ENCODE data around the gene RAB26.
A peak's percentile ranks its signal among the peaks of the same experiment; 100 is the strongest.

RAB26 gene

DNA sequence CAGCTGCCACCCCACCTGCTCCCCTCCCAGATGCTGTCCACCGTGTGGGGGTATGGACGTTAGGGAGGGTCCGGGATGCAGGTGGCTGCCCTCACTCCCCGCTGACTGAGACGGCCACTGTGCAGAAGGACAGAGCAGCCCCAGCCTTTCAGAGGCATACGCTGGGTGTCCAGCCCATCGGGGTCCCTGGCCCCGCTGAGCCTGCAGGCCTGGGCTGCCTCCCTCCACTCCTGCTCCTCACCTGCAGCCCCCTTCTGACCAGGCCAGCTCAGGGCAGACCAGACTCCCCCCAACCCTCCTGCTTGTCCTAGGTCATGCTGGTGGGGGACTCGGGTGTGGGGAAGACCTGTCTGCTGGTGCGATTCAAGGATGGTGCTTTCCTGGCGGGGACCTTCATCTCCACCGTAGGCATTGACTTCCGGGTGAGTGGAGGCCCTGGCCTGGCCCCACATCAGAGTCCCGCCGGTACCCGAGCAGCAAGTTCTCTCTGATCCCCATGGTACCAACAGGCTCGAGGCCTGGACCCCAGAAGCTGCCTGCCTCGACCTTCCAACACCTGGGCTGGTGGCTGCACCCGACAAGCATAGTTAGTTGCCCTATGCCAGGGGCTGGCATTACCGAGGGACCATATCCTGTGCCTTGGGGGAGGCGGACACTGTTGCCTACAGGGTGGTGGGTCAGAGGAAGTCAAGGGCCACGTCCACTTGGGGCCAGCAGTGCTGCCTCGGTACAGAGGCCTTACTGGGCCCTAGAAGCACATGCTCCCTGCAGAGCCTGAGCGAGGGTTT lies 1.4 kb downstream of the RAB26 start:
- ATAC-seq = peak; percentile 16
- TF ChIP-seq ESRRG (CRISPR knock-in tag; IDR thresholded peaks at IDR 0.05) (no peak), PPARA (CRISPR knock-in tag; IDR thresholded peaks at IDR 0.05; ENCODE audit: borderline replicate concordance) (no peak)

GRCh38 chr16:2150418-2151187 lies 2.2 kb downstream of the RAB26 start:
- ATAC-seq = no peak
- TF ChIP-seq SNAI2 (CRISPR knock-in tag; IDR thresholded peaks at IDR 0.05) (no peak), TOX (CRISPR knock-in tag; IDR thresholded peaks at IDR 0.05; ENCODE audit: borderline replicate concordance) (no peak), ZC3H10 (CRISPR knock-in tag; IDR thresholded peaks at IDR 0.05) (no peak), TSHZ2 (CRISPR knock-in tag; IDR thresholded peaks at IDR 0.05) (no peak), ZFP30 (CRISPR knock-in tag; IDR thresholded peaks at IDR 0.05) (no peak), TCF4 (CRISPR knock-in tag; IDR thresholded peaks at IDR 0.05; ENCODE audit: borderline replicate concordance) (no peak), ZNF70 (CRISPR knock-in tag; IDR thresholded peaks at IDR 0.05) (no peak), ZNF565 (CRISPR knock-in tag; conservative IDR thresholded peaks at IDR 0.05; ENCODE audit: low read depth) (no peak), POU6F1 (CRISPR knock-in tag; IDR thresholded peaks at IDR 0.05; ENCODE audit: borderline replicate concordance, low read depth) (no peak), BACH2 (CRISPR knock-in tag; IDR thresholded peaks at IDR 0.05; ENCODE audit: borderline replicate concordance) (no peak), RARB (CRISPR knock-in tag; IDR thresholded peaks at IDR 0.05) (no peak), GLIS3 (CRISPR knock-in tag; IDR thresholded peaks at IDR 0.05) (no peak)
- TF ChIP-seq, protein P1, sequence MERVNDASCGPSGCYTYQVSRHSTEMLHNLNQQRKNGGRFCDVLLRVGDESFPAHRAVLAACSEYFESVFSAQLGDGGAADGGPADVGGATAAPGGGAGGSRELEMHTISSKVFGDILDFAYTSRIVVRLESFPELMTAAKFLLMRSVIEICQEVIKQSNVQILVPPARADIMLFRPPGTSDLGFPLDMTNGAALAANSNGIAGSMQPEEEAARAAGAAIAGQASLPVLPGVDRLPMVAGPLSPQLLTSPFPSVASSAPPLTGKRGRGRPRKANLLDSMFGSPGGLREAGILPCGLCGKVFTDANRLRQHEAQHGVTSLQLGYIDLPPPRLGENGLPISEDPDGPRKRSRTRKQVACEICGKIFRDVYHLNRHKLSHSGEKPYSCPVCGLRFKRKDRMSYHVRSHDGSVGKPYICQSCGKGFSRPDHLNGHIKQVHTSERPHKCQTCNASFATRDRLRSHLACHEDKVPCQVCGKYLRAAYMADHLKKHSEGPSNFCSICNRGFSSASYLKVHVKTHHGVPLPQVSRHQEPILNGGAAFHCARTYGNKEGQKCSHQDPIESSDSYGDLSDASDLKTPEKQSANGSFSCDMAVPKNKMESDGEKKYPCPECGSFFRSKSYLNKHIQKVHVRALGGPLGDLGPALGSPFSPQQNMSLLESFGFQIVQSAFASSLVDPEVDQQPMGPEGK (CRISPR knock-in tag; IDR thresholded peaks at IDR 0.05; ENCODE audit: borderline replicate concordance) = no peak

- no peak for ATAC-seq
- TF ChIP-seq ZFP3 (CRISPR knock-in tag; IDR thresholded peaks at IDR 0.05) = no peak
- no peak for TF ChIP-seq ARNTL (CRISPR knock-in tag; IDR thresholded peaks at IDR 0.05; ENCODE audit: borderline replicate concordance, low read depth)
- no peak for TF ChIP-seq POU6F1 (CRISPR knock-in tag; IDR thresholded peaks at IDR 0.05; ENCODE audit: borderline replicate concordance, low read depth)
- no peak for TF ChIP-seq ZC3H10 (CRISPR knock-in tag; IDR thresholded peaks at IDR 0.05)
- TF ChIP-seq GLIS3 (CRISPR knock-in tag; IDR thresholded peaks at IDR 0.05) = no peak
- TF ChIP-seq OSR1 (CRISPR knock-in tag; IDR thresholded peaks at IDR 0.05) = no peak
- no peak for TF ChIP-seq TSHZ2 (CRISPR knock-in tag; IDR thresholded peaks at IDR 0.05)
- no peak for TF ChIP-seq TOX (CRISPR knock-in tag; IDR thresholded peaks at IDR 0.05; ENCODE audit: borderline replicate concordance)
- TF ChIP-seq ZNF565 (CRISPR knock-in tag; conservative IDR thresholded peaks at IDR 0.05; ENCODE audit: low read depth) = no peak
- TF ChIP-seq BACH2 (CRISPR knock-in tag; IDR thresholded peaks at IDR 0.05; ENCODE audit: borderline replicate concordance) = no peak
- TF ChIP-seq ZNF70 (CRISPR knock-in tag; IDR thresholded peaks at IDR 0.05) = no peak
- TF ChIP-seq ZFP30 (CRISPR knock-in tag; IDR thresholded peaks at IDR 0.05) = no peak
- TF ChIP-seq, protein P2, sequence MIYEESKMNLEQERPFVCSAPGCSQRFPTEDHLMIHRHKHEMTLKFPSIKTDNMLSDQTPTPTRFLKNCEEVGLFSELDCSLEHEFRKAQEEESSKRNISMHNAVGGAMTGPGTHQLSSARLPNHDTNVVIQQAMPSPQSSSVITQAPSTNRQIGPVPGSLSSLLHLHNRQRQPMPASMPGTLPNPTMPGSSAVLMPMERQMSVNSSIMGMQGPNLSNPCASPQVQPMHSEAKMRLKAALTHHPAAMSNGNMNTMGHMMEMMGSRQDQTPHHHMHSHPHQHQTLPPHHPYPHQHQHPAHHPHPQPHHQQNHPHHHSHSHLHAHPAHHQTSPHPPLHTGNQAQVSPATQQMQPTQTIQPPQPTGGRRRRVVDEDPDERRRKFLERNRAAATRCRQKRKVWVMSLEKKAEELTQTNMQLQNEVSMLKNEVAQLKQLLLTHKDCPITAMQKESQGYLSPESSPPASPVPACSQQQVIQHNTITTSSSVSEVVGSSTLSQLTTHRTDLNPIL (CRISPR knock-in tag; IDR thresholded peaks at IDR 0.05; ENCODE audit: low read depth) = no peak
- TF ChIP-seq ISL1 (CRISPR knock-in tag; IDR thresholded peaks at IDR 0.05) = no peak
- no peak for TF ChIP-seq CSDC2 (CRISPR knock-in tag; IDR thresholded peaks at IDR 0.05)
- TF ChIP-seq PPARA (CRISPR knock-in tag; IDR thresholded peaks at IDR 0.05; ENCODE audit: borderline replicate concordance) = no peak
- TF ChIP-seq ZNF8 (CRISPR knock-in tag; IDR thresholded peaks at IDR 0.05) = no peak
Observed at GRCh38 chr16:2151188-2152091, 3.0 kb downstream of the RAB26 start.

Measured in SK-N-SH treated with all-trans-retinoic acid at 6 μM for 48 hours (cell line).